ENCODE measurements around the gene CIDEC.

The CIDEC gene

GRCh38 chr3:9908286-9908685 lies 28.2 kb upstream of the CIDEC start (continued):
- TF ChIP-seq ZNF214 (tag by site-specific recombination; IDR thresholded peaks at IDR 0.05; ENCODE audit: borderline replicate concordance) (no peak), ZNF18 (tag by site-specific recombination; IDR thresholded peaks at IDR 0.05) (no peak)

- Histone ChIP-seq H3K9me3 (ENCODE audit: control insufficient read depth, insufficient read depth, low read depth, low read length) (no peaks in the 10 kb centered on the region), H3K27ac (ENCODE audit: extremely low read depth, low read depth, low read length) (no peak overlapping the region), H3K36me3 (ENCODE audit: control insufficient read depth in 2 of 2, insufficient read depth in 1 of 2, low read length in 2 of 2) (no peaks in the 10 kb centered on the region), H3K4me3 (ENCODE audit: low read depth, low read length) (no peak overlapping the region), H3K4me1 (ENCODE audit: control insufficient read depth, insufficient read depth, low read length) (no peaks in the 10 kb centered on the region)
- CTCF ChIA-PET = interaction anchor here (1.5 kb wide), 1 partner anchor 13 kb away, joined by 3 read pairs; no protein-coding TSS in a partner anchor
- TF ChIP-seq ZNF654 (tag by site-specific recombination; IDR thresholded peaks at IDR 0.05; ENCODE audit: low read depth) (no peak), HOXA7 (CRISPR knock-in tag; IDR thresholded peaks at IDR 0.05; ENCODE audit: borderline replicate concordance) (no peak), ZNF10 (tag by site-specific recombination; IDR thresholded peaks at IDR 0.05) (no peak), ZNF175 (tag by site-specific recombination; IDR thresholded peaks at IDR 0.05) (no peak), GFI1B (tag by site-specific recombination; IDR thresholded peaks at IDR 0.05) (no peak), ZNF26 (tag by site-specific recombination; IDR thresholded peaks at IDR 0.05) (no peak), ZNF302 (tag by site-specific recombination; IDR thresholded peaks at IDR 0.05; ENCODE audit: low read depth) (no peak), ZNF416 (tag by site-specific recombination; IDR thresholded peaks at IDR 0.05) (no peak), ZNF138 (tag by site-specific recombination; IDR thresholded peaks at IDR 0.05; ENCODE audit: borderline replicate concordance) (no peak), KLF10 (tag by site-specific recombination; IDR thresholded peaks at IDR 0.05) (no peak), ZNF571 (tag by site-specific recombination; IDR thresholded peaks at IDR 0.05) (no peak), SP2 (tag by site-specific recombination; IDR thresholded peaks at IDR 0.05) (no peak), KLF17 (tag by site-specific recombination; IDR thresholded peaks at IDR 0.05) (no peak), ZNF501 (tag by site-specific recombination; IDR thresholded peaks at IDR 0.05) (no peak), ZNF248 (tag by site-specific recombination; IDR thresholded peaks at IDR 0.05) (no peak)
- POLR2A ChIA-PET = interaction anchor here (1.3 kb wide), 1 partner anchor 27 kb away, joined by 3 read pairs; the partner anchor contains the start of gene CRELD1
These were observed 26.4 kb upstream of the CIDEC start for GRCh38 chr3:9906480-9906879.

GRCh38 chr3:9903904-9904303 lies 23.9 kb upstream of the CIDEC start:
- Histone ChIP-seq H3K27ac (ENCODE audit: extremely low read depth, low read depth, low read length) (no peak overlapping the region), H3K9me3 (ENCODE audit: control insufficient read depth, insufficient read depth, low read depth, low read length) (no peaks in the 10 kb centered on the region), H3K4me3 (ENCODE audit: low read depth, low read length) (no peak overlapping the region), H3K4me1 (ENCODE audit: control insufficient read depth, insufficient read depth, low read length) (no peaks in the 10 kb centered on the region), H3K36me3 (ENCODE audit: control insufficient read depth in 2 of 2, insufficient read depth in 1 of 2, low read length in 2 of 2) (no peaks in the 10 kb centered on the region)
- CTCF ChIA-PET = interaction anchor here (0.6 to 1.5 kb wide), 4 partner anchors 9 to 686 kb away, joined by 3 to 5 read pairs (median 3); no protein-coding TSS in a partner anchor
- POLR2A ChIA-PET = interaction anchor here (0.6 kb wide), 2 partner anchors 21 to 271 kb away, joined by 3 read pairs; no protein-coding TSS in a partner anchor
- TF ChIP-seq REPIN1 (tag by site-specific recombination; IDR thresholded peaks at IDR 0.05; ENCODE audit: low read depth) (no peak), SCRT1 (tag by site-specific recombination; IDR thresholded peaks at IDR 0.05; ENCODE audit: borderline replicate concordance) (no peak), ZFP69B (tag by site-specific recombination; IDR thresholded peaks at IDR 0.05) (no peak), FEZF1 (tag by site-specific recombination; IDR thresholded peaks at IDR 0.05) (no peak), ZNF76 (tag by site-specific recombination; IDR thresholded peaks at IDR 0.05; ENCODE audit: borderline replicate concordance, low read depth) (no peak), ZNF747 (tag by site-specific recombination; IDR thresholded peaks at IDR 0.05) (no peak), PRDM1 (tag by site-specific recombination; IDR thresholded peaks at IDR 0.05) (no peak), ZNF266 (tag by site-specific recombination; IDR thresholded peaks at IDR 0.05; ENCODE audit: low read depth) (no peak), ZNF155 (tag by site-specific recombination; IDR thresholded peaks at IDR 0.05) (no peak), ZNF610 (tag by site-specific recombination; IDR thresholded peaks at IDR 0.05; ENCODE audit: borderline replicate concordance) (no peak), ZNF121 (tag by site-specific recombination; IDR thresholded peaks at IDR 0.05) (no peak), ZNF335 (tag by site-specific recombination; conservative IDR thresholded peaks at IDR 0.05) (no peak)
